ENCODE results near the gene CCR2.
"Not testable (repeated sequence)": the region's sequence is repeated elsewhere in the genome, so short reads cannot be mapped to it uniquely, and the experiment has no call there.

CCR2 gene

DNA sequence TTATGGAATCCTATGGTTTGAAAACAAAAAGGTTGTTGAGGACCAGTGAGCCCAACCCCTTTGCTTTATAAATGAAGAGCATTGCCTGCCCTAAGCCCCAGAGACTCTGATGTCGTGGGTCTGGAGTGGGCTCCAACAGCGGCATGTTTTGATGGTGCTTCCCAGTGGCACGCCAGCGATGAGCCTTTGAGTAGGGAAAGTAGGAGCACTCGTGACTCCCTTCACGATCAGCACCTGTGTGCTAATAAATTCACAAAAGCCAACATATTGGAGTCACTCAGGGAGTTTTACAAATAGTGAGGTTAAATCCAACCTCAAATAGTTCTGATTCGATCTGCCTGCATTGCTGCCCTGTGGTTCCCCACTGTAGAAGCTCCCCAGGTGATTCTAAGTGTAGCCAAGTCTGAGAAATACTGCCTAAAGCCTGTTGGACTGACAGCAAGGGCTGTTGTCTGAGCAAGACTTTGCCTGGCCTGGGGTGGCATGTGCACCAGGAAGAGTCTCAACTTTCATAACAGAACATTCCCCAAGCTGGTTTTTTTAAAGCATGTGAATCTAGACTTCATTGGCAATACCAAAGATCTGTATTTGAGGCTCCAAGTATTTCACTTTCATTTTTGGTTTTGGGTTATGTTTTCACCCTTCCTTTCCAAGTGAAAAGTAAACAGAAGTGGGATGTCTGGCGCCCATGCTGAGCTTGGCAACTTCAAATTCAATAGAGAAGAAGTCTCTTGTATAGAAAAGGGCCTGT, 26.7 kb downstream of the CCR2 start:
- no peak for DNase-seq

DNA sequence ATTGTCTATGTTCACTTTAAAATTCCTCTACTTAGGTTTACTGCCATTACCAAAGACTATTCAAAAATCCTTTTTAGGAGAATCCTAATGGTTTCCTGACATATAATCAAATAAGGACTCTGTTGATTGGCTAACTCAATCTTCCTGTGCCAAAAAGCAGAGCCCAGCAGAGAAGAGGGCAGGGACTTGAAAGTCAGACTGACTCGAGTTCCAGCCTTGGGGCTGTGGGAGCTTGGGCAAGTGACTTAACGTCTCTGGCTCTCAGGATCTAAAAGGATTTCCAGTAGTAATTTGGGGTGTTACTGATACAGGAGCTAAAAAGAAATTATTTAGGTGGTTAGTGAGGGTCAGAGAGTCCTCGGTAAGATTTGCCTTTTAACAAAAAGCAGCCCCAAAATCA, 27.7 kb downstream of the CCR2 start:
- DNase-seq = no peak

DNA sequence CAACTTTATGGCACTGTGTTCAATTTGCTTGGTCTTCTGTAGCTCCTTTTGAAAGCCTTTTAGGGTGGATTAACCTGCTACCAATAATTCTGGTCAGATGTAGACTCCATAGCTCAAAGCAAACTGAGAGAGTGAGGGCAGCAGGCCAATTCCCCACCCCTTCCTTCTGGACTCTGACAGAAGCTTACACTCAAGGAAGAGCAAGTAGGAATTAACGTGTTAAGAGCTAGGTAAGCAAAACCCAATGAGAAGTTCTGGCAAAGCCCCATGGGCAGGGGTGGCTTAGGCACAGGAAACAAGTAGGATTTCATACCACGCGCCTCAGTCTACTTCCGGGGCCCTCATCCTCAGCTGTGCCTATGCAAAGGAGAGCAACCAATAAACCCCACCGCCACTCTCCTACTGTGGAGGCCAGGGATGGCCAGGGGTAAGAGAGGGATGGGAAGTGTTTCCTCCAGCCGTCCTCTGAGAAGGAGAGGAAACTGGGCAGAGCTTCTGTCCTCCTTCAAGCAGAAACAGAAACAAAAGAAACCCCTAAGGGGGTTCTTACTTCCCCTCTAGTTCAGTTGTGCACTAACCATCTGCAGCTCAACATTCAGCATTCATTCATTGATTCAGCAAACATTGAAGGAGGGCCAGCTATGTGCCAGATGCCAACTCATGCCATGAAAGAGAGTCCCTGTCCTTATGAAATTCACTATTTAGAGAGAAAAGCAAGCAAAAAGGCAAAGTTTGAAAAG, 29.5 kb downstream of the CCR2 start:
- DNase-seq = no peak

DNA sequence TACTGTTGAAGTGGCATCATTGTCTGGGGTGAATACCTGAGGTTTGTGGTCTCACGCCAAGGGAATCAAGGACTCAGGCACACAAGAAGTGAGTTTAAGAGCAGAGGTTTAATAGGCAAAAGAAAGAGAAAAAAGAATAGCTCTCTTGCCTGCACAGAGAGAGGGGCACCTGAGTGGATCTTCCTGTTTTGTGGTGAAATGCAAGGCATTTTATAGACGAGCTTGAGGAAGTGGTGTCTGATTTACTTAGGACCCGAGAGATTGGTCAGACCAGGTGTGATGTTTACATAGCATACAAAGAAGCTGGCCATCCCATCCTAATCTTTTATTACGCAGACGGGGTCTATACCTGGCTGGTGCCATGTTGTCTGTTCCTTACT, 30.0 kb downstream of the CCR2 start:
- DNase-seq = no peak

DNA sequence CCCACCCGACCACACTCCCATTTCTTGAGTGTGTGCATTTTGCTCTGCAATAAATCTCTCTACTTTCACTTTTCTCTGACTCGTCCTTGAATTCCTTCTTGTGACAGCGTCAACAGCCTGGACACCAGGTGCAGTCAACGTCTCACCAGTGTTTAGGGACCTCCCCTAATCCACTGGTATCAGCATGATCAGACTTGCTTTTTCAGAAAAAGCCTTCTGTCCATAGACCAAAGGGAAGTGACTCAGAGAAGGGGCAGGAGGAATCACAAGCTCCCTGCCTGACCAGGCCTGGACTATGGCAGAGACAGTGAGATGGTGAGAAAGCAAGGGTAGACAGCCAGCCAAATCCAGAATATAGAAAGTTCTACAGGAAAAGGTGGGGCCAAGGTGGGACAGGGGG, 32.3 kb downstream of the CCR2 start:
- DNase-seq = no peak

DNA sequence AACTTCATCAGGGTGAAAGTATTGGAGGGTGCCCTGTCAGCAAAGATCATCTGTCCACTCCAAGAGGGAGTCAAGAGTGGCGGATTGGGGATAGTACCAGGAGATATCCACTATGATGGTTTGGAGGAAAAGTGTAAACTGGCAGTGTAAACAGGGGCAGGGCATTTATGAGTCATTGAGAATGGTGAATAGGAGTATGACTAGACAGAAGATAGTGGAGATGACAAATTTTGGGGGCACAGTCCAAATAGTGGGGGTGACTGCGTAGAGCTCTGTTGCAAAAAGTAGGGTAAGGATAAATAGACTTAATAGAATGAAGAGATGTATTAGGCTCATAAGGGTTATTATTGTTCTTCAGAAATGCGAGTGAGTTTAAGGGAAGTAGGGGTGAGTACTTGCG, 34.9 kb downstream of the CCR2 start:
- not testable (repeated sequence) for DNase-seq

DNA sequence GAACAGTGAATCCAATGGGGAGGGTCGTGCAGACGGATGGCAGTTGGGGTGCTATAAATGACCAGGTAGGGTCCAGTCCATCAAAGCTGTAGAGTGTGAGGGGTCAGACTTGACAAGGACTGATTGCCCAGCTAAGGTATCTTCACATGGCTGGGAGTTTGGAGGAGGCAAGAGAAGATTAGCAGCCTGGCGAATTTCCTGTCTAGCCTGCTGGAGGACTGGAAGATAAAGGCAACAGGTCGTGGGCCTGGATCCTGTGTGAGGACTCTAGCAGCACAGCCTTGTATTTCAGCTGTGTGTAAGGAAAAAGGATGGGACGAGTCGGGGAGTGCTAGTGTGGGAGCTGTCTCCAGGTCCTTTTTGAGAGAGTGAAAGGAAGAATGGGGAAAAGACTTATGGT, 35.4 kb downstream of the CCR2 start:
- DNase-seq = no peak

DNA sequence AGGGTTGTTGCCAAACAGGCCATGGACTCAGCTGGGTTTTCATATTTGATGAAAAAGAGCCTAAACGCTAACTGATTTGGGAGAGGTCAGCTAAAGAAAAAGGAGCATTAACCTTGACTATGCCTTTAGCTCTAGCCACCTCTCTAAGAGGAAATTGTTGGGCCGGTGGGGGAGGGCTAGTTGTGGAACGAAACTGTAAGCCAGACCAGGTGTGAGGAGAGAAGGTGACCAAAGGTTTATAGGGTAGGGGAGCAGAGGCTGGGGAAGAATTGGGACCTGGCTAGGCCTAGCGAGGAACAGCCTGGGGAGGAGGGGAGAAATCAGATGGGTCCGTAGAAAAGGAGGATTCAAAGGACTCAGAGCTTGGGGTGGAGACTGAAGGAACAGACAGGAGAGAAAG, 37.6 kb downstream of the CCR2 start:
- DNase-seq = not testable (repeated sequence)

DNA sequence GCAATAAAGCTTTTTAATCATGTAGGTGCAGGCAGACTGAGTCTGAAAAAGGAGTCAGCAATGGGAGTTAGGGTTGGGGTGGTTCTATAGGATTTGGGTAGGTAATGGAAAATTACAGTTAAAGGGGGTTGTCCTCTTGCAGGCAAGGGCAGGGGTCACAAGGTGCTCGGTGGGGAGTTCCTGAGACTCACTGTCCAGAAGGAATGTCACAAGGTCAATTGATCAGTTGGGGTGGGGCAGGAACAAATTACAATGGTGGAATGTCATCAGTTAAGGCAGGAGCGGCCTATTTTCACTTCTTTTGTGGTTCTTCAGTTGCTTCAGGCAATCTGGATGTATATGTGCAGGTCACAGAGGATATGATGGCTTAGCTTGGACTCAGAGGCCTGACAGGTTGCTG, 39.1 kb downstream of the CCR2 start:
- DNase-seq = no peak

DNA sequence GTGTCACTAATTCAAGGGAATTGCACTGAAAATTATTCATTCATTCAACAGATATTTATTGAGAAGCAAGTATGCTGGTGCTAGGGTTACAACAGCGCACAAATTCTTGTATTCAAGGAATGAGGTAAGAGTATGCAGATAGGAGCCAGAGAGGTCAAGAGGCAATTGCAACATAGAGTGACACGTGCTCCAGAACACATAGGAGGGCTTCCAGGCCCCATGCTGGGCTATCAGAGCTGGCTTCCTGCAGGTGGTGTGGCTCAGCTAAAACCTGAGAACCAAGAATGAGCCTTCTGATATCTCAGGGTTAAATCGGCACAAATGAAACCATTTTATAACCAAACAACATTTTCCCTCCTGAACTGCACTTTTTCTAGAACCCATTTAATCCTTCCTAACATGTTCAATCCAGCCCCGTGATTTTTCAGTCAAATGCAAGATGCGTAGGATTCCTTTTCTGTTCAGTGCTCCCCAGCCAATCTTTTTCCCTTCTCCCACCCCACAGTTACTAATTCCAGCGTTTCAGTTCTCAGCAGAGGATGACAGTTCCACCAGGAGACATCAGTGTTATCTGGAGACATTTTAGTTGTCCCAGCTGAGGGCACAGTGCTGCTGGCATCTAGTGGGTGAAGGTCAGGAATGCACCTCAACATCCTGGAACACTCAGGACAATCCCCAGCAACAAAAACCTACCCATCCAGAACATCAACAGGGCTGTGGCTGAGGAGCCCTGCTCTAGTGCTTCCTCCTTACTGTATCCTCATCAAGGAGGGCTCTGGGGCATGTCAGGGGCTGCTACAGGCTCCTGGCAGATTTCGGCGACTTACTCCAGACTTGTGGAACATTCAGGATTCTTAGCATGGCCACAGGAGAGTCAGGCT, 39.9 kb downstream of the CCR2 start:
- no peak for DNase-seq

DNA sequence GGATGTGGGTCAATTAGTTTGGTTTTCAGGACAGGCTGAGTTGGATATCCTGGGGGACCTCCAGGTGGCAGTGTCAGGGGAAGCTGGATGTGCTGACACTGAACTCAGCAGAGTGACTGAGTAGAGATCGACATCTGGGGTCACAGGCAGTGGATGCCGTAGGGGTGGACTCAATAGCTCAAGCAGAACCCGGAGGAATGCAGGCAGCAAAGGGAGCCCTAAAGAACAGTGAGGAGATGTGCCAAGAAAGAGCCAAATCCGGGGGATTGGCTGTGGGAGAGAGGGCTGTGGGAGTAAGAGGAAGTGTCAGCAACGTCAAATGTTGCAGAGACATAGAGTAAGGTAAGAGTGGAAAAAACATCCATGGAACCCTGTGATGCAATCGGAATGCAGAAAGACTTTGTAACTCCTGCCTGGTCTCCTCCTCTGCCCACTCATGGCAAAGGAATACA, 41.3 kb downstream of the CCR2 start:
- DNase-seq = no peak

DNA sequence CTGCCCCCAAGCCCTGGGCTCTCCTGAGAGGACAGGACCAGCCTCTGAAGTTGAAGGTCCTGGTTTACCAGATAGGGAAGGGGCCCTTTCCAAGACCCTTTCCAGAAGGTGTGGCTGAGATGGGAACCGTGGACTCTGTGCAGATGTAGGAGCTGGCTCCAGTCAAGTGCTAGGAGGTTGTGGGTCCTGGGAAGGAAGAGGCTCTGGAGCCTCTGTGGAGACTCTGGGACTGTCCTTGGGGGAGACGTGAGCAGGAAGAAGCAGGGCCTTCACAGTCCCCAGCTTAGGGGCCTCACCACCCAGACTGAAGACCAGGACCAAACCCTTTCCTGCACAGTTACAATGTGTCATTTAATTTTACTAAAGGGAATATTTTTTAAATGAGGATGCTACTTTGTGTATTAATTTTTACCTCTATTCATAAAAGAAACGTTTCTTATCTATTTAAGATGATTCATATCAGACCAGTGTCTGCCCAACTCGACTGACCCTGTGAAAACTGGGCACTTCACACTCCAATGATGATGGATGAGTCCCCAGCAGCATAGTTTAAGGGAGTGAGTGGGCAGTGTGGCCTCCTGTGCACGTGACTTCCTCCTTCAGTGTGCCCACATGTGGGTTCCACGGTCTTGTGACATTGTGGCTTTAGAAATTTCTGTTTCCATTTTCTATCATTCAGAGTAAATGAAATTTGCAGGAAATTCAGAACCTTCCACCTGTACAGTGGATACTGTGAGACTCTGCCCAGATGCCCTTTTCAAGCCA, 42.0 kb downstream of the CCR2 start:
- no peak for DNase-seq

DNA sequence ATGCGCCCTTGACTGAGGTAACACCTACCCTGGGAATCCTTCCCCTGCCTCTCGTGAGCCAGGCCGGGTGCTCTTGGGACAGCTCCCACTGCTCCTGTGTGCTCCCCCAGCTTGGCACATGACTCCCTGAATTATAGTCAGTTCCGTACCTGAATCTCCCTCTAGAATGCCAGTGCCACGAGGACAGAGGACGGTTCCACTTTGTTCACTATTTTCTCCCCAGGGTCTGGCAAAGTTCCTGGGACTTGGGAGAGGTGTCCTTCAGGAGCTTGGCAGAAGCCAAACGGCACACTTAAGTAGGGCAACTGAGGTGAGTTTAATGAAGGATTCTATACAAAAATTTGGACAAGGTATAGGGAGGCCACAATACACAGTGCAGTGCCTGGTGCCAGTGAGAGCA, 43.2 kb downstream of the CCR2 start:
- DNase-seq = no peak

DNA sequence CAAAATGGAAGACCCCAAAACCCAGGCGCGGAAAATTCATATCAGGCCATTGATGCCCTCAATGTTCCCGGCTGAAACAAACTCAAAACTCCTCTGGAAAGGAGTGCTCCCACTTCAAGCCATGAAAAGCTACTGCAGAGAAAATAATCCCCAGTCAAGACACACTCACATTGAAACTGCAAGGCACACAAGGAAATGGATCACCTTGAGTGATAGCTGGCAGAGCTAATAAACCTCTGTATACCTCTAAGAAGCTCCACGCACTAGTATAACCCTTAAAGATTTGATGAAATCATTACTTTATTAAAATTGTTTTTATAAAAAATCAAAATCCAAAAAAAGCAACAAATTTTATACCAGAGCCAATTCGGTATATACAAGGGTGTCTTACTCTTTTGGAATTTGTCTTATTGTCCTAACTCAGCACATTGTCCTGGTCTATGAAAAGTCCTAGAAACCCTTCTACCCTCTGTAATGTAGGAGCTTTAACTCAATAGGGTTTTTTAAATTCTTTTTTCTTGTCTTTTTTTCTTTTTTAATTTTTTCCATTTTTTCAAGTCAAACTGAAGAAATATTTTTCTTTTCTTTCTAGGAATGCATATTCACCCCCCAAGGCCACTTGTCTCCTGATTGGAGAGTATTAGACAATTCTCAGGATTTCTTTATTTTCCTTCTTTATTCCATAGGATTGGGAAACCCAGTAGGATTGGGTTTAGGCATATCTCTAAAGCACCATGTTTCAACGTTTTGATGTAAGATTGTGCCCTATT, 44.5 kb downstream of the CCR2 start:
- DNase-seq = no peak

DNA sequence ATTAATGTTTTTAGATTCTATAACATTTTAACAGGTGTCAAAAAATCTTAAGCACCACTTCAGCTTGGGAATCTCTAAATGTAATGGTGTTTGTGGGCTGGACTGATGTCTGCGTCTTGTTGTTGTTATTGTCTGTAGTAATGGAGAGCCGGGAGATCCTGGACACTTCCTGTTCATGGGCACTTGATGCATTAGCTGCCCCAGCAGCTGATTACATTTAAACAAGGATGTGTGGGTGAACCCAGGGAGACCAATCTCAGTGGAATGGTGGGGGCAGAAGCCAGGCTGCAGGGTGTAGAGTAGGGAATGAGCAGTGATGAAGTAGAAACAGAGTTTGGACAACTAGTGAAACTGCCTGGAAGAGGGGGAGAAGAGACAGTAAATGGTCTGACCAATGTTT, 45.2 kb downstream of the CCR2 start:
- no peak for DNase-seq

DNA sequence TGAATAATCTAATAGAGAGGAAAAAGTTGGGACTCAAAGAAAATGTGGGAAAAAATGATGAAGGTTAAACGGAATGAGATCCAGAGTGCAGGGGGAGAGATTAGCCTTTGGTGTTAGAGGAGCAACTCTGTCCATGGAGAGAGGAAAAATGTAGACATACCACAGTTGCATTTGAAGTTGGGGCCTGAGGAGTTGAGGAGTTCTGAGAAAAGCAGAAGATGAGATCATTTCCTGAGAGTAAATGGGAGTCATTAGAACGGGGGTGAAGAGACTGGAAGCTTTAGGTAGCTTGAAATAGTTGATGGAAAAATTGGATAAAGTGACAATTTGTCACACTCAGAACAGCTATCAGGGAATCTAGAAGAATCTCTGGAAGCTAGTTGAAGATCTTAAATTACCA, 45.6 kb downstream of the CCR2 start:
- DNase-seq = no peak

DNA sequence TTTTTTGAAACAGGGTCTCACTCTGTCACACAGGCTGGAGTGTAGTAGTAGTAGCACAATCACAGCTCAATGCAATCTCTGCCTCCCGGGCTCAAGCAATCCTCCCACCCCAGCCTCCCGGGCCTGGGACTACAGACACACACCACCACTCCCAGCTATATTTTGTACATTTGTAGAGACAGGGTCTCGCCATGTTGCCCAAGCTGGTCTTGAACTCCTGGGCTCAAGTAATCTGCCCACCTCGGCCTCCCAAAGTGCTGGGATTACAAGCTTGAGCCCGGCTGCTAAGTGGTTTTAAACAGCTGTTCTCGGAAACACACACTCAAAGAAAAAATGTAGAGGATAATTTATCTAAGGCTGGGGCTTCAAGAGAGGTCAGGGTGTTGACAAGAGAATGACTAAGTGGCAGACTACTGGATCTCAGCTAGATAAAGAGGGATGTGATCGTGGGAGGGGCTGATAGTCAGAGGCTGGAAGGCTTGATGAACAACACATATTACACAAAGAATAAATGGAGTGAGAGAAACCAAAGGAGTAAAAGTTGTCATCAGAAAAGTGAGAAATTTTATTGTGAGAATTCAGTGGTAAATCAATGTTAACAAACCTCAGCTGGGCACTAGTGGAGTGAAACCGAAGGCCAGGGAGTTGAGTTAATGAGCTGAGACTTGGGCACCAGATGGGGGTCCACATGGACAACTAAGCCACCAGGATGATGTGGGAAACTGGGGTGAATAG, 46.3 kb downstream of the CCR2 start:
- DNase-seq = no peak

DNA sequence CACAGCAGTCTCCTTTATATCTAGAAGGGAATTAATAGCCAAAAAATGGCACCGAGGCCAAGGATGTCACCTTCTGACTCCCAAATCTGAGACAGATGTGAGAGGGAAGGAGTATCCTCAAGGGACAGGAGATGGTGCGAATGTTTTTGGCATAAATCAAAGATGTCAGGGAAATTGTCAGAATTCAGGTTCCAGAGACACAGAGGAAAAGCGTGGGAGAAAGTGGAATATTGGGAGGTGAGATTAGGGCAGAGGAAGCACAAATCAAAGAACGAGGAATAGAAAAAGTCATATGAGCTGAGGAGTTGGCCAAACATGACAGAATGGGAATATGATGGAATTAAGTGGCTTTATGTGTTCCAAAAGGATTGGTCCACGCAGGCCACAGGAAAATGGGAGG, 46.9 kb downstream of the CCR2 start:
- no peak for DNase-seq

DNA sequence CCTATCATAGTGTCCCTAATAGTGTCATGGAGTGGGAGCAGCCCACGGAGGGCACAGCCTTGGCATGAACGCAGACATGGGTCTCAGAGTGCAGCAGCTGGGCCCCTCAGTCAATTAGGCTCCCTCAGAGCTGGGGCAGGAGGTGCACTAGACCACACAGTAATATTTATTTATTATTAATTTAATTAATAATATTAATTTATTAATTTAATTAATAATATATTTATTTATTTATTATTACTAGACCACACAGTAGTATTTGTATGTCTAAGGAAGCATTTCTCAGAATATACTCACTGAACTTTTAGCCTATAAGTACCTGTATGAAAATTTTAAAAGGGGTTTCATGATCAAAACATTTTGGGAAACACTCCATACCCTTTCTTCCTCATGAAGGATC, 47.7 kb downstream of the CCR2 start:
- no peak for DNase-seq

DNA sequence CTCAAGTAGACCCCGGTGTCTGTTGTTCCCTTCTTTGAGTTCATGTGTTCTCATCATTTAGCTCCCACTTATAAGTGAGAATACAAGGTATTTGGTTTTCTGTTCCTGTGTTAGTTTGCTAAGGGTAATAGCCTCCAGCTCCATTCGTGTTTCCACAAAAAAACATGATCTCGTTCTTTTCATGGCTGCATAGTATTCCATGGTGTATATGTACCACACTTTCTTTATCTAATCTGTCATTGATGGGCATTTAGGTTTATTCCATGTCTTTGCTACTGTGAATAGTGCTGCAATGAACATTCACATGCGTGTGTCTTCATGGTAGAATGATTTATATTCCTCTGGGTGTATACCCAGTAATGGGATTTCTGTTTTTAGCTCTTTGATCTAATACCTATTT, 49.0 kb downstream of the CCR2 start:
- not testable (repeated sequence) for DNase-seq
